ENCODE data around the gene FAM118A.

The FAM118A gene

DNA sequence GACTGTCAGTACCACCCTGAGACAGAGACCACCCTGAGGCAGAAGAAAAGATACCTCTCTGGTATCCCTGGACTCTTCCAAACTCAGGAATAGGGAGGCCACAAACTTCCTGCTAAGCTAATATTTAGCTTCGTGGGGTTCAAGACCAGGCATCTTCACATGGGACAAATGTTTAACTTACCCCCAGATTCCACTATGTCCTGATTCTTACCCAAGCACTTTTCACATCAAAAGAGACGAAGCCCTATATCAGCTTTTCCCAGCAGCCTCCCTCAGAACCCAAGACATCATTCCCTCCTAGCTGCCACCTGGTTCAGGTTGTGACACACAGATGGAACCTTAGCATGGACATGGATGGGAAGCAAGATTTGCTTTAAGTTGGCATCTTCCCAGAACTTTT, 71.6 kb downstream of the FAM118A start:
- no peak for DNase-seq (ENCODE audit: low read depth)

DNA sequence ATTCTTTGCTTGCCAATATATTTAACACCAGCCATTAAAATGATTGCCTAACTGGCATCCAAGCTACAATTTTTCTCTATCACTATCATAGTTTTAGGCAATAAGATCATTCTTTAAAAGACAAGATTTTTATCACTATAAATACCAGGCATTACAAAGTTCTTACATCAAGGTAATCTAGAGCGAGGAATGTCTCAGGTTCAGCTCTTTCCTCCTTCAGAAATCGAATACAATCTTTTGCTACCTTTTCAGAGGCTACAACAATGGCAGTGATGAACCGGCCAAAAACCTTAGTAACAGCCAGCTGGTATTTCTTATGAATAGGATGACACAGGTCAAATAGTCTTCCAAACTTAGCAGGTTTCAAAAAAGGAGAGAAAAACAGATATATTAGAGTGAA, 79.8 kb downstream of the FAM118A start:
- DNase-seq (ENCODE audit: low read depth): no peak

All from stimulated activated CD8-positive, alpha-beta memory T cell treated with anti-CD3 and anti-CD28 coated beads, Interleukin-7, amount 100 ng/mL, for 24 hours (primary cell).